ENCODE results near the gene AMZ1. TPM values are rescaled to one million over a fixed set of nuclear protein-coding genes. Genes with fewer than 3 reads are reported as not detected.

The AMZ1 gene
- total and polyA plus RNA-seq, 10 of the 15 experiments (the other 5 are each of a cell fraction or from before 2014, with no cell fraction given), result 0.02 to 2.0 (median 0.69) TPM

DNA sequence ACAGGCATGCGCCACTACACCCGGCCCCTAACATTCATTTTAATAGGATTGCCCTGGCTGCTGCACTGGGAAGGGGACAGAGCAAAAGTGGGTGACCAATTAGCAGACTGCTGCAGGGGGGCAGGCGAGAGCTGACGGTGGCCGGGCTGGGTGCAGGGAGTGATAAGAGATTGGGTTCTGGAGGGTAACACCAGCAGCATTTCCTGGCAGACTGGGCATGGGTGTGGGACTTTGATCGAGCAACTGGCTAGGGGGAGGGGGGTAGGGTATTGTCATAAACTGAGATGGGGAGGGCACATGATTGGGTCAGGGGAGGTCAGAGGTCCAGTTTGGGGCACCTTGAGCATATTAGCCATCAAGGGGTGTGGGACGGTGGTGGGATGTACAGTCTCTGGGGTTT, 20.2 kb upstream of the AMZ1 start:
- in situ Hi-C loops (cut with MboI) (loop anchor here (5.0 kb wide), 1 partner anchor 44 kb away; no protein-coding TSS in a partner anchor), intact Hi-C loops (cut with micrococcal nuclease; ENCODE audit: unreplicated experiment) (loop anchor here (10.0 kb wide), 1 partner anchor 487 kb away; no protein-coding TSS in a partner anchor)
- H3K27me3 ChIP-seq (replicated peaks in 1 of 2; ENCODE audit: control insufficient read depth in 2 of 2, insufficient read depth in 2 of 2, low read length in 1 of 2), result no peaks in the 10 kb centered on the region
- H2AFZ ChIP-seq (ENCODE audit: control insufficient read depth, low read depth, low read length), result no peak overlapping the region
- H3K9ac ChIP-seq (ENCODE audit: control insufficient read depth, insufficient read depth, low read length), result no peak overlapping the region
- TF ChIP-seq HDGF (IDR thresholded peaks at IDR 0.05) (no peak), CEBPZ (IDR thresholded peaks at IDR 0.05; ENCODE audit: low read depth, low read length) (no peak)
- no peak for FAIRE-seq
- ChIA-PET CTCF (interaction anchor here (1.5 to 6.3 kb wide), 2 partner anchors 41 to 100 kb away, joined by 3 to 154 read pairs; no protein-coding TSS in a partner anchor), POLR2A (interaction anchor here (0.6 kb wide), 1 partner anchor 31 kb away, joined by 3 read pairs; no protein-coding TSS in a partner anchor), RAD21 (ENCODE audit: unreplicated experiment) (interaction anchor here (6.8 kb wide), 1 partner anchor 42 kb away, joined by 89 read pairs; no protein-coding TSS in a partner anchor), SMC1A (ENCODE audit: uncharacterized antibody, unreplicated experiment) (no interaction called here)
- no TSS peak for BruUV-seq (replicated peaks)
- H3K9me3 ChIP-seq (replicated peaks; ENCODE audit: control insufficient read depth, insufficient read depth, low read length), result no peaks in the 10 kb centered on the region
- no peak for ATAC-seq
- no peak overlapping the region for H3K4me3 ChIP-seq
- 39% methylated on average over 7 of the region's 7 CpGs for WGBS (ENCODE audit: insufficient coverage, insufficient replicate concordance, low lambda C conversion rate, missing lambda C conversion rate)
- DNase-seq (ENCODE audit: low read depth, low spot score), result no peak
- peaks cover 4% of the 10 kb centered on the region; the same call in 1 of the 2 replicates for H3K4me1 ChIP-seq (ENCODE audit: control insufficient read depth, insufficient read depth, low read length)
- H3K79me2 ChIP-seq (ENCODE audit: control insufficient read depth, insufficient read depth, low read length), result no peaks in the 10 kb centered on the region
- no peaks in the 10 kb centered on the region for H3K36me3 ChIP-seq (ENCODE audit: control insufficient read depth in 2 of 2, insufficient read depth in 2 of 2, low read length in 1 of 2)
- no peak overlapping the region for H3K27ac ChIP-seq (ENCODE audit: control insufficient read depth, insufficient read depth)
- H3K4me2 ChIP-seq (ENCODE audit: control insufficient read depth, insufficient read depth), result no peak overlapping the region
- no peaks in the 10 kb centered on the region for H4K20me1 ChIP-seq (ENCODE audit: control insufficient read depth, insufficient read depth)

Measured in GM12878 (cell line).